Activated CD4-positive, CD25-positive, alpha-beta regulatory T cell treated with anti-CD3 and anti-CD28 coated beads, Interleukin-2, amount 50 U/mL, for 16 hours (primary cell): ENCODE measurements around the gene SNRNP200.
"Not testable (repeated sequence)": the region's sequence is repeated elsewhere in the genome, so short reads cannot be mapped to it uniquely, and the experiment has no call there.

Source experiments
- DNase-seq: peaks from one replicate; pipeline ENCODE4 v3.0.0-alpha.2; 2020; ENCODE audit warnings: low read depth, low spot score

Gene SNRNP200

GRCh38 chr2:96274355-96275056, 30.8 kb downstream of the SNRNP200 start:
- DNase-seq = no peak

GRCh38 chr2:96273763-96274162, 31.6 kb downstream of the SNRNP200 start:
- no peak for DNase-seq

- DNase-seq = no peak
Measured at GRCh38 chr2:96271995-96272394, 33.4 kb downstream of the SNRNP200 start.

- peak; percentile 13 for DNase-seq
Measured at GRCh38 chr2:96267159-96267971, 38.0 kb downstream of the SNRNP200 start.

DNA sequence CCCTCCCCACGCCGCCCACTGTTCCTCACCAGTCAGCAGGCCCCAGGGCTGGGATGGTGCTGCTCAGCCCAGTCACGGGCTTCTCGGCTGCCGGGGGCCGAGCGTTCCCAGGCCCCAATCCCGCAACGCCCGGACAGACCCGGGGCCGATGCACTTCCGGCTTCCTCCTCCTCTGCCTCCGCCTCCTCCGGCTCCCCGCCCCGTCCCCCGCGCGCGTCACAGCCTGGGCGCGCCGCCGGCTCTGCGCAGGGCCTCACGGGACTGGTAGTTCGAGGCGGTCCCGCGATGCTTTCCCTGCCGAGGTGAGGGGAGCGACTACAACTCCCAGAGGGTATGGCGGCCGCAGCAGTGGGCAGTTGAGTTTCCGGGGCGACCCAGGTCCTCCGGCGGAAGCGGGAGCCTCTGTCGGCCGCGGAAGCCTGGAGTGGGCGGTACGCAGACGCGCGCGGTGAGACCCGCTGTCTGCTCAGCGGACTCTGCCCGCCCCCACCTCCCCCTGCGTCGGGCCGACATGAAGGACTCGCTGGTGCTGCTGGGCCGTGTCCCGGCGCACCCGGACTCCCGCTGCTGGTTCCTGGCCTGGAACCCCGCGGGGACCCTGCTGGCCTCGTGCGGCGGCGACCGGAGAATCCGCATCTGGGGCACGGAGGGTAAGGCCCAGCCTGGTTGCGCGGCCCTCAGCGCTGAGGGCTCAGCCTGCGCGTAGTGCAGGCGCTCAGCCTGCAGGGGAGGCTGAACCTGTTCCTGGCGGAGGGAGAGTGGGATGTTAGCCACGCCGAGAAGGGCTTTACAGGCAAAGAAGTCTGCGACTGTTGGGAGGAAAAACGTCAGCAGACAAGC, 39.3 kb downstream of the SNRNP200 start, which contains the start of the genes CIAO1 and TMEM127:
Gene CIAO1, plus strand, starts transcription at position 386 of the 840 bp plus-strand sequence. Its CDS starts 126 bp downstream, at position 512.
Gene TMEM127, minus strand, starts transcription at position 158 of the 840 bp plus-strand sequence. CDS start 616 bp downstream, outside the sequence.
- peak; percentile 98 for DNase-seq

DNA sequence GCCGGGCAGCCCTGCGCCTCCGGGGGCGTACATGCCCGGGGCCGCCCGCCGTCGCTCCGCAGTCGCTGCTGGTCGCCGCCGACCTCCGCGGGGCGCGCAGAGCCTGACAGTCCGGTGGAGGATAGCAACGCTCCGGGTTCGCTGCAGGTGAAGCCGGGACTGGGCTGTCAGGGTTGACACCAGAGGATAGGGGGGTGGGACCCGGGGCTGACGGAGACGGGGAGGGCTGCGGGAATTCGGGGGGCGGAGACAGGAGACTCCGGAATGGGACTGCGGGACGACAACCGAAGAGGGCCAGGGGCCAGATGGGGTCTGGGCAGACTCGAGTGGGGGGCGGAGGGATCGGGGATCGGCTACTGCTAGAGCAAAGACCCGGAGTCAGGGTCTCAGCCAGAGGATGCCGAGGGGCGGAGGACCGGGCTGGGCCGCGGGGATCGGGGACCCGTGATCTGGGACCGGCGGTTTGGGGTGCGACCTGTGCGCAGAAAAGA, 40.0 kb downstream of the SNRNP200 start:
- DNase-seq = peak; percentile 16

- no peak for DNase-seq
Measured at GRCh38 chr2:96264656-96265348, 40.5 kb downstream of the SNRNP200 start.

GRCh38 chr2:96264086-96264485, 41.3 kb downstream of the SNRNP200 start:
- DNase-seq = no peak

GRCh38 chr2:96262306-96262705, 43.0 kb downstream of the SNRNP200 start:
- DNase-seq = no peak

GRCh38 chr2:96261328-96262003, 43.9 kb downstream of the SNRNP200 start:
- no peak for DNase-seq

- DNase-seq = no peak
Measured at GRCh38 chr2:96260387-96261260, 44.7 kb downstream of the SNRNP200 start.

DNA sequence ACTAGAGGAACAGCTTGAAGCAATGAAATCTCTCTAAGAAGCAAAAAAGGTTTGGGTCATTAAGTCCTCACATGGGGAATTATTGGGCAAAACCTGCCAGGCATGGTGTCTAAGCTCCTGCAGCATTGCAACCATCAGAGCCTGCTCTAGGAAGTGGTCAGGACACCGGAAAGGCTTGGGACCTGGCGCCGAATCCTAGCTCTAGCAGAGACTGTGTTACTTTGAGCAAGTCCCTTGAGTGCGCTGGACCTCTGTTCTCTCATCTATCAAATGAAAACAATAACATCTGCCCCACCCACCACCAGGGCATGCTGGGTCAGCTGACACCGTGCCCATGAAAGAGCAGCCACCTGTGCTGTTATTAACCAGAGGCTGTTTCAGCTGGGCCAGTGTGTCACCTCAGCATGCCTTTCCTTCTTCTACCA, 45.8 kb downstream of the SNRNP200 start:
- no peak for DNase-seq

DNA sequence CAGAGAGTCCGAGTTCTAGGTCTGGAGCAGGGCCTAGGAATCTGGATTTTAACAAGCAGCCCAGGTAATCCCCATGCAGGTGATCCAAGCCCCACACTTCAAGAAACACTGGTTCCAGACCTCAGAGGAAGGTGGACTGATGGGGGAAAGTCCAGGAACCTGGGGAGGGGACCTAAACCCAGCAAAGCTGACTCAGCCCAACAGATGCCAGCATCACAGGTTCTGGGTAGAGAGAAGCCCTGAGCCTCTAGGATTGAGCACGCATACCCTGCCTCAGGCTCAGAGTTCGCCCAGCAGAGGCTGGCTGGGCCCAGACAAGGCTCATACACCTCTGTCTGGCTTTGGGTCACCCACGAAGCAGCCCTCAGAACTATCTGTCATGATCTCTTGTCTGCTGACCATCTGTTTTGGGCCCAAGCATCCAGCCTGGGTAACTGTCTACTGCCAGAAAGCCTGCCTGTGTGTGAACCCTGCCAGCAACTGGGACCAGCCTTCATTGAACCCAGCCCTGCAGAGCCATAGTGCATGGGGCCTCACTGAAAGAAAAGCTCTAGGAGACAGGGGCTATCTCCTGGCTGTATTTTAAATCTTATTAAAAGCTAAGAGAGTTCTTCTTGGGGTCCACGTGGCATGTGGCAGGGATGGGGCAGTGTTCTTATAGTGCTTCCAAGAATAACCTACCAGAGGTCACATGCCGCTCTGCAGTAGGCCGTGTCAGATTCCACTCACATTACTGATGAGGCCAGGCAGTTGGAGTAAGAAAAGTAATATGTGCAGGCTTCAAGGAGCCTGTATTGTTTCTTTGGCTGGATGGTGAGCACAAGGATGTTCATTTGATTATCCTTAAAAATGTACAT, 47.0 kb downstream of the SNRNP200 start:
- DNase-seq = no peak

- not testable (repeated sequence) for DNase-seq
Measured at GRCh38 chr2:96257744-96258143, 47.6 kb downstream of the SNRNP200 start.

DNA sequence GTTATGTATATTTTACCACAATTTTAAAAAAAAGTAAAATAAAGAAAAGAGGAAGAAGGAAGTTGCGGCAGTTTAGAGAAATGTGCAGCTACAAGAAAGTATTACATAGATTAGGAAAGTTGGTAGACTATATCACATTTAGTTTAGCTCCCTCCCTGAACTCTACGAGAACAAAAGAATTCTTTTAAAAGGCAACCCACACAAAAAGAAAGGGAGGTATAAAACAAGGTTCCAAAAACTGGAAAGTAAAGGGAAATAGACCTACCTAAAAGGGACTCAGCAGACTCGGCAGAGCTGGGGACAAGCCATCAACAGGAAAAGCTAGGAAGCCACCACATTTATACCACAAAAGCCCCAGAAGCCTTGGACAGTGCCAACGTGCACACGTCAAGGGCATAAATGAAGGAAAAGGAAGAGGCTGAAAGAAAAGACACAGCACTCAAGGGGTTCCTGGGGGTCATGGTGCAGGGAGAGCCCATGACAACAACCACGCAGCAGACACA, 48.7 kb downstream of the SNRNP200 start:
- DNase-seq = no peak

DNA sequence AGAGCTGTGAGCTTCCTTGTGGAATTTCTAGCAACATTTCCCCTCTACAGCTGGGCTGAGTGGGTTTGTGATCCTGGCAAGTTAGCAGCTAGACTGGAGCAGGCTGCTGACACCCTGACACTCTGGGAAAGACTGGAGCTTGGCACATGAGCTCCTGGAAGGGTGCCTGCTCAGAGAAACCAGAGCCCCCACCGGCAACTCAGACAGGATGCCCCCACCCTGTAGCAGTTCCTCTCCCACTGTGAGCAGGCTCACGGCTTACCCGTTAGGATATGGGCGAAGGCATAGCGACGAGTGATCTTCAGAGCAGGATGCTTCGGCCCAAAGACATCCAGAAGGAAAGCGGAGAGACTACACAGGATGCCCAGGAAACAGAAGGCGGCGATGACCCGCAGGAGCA, 50.8 kb downstream of the SNRNP200 start:
- no peak for DNase-seq

DNA sequence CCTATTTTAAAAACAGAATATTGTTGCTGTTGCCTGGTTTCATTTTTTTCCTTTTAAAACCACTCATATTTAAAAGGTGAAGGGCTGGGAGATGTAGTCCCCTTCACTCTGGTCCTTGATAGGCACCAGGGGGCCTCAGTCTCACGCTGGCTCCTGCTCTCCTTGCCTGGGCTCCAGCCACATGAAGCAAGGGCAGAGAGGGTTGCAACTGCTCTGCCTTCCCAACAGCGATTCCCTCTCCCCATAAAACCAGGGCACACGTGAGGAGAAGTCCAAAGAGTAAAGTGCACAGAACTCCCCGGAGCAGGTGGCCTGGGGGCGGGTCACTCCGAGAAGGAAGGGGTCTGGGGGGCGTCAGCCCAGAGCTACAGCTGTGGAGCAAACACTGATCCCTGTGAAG, 52.3 kb downstream of the SNRNP200 start:
- no peak for DNase-seq

DNA sequence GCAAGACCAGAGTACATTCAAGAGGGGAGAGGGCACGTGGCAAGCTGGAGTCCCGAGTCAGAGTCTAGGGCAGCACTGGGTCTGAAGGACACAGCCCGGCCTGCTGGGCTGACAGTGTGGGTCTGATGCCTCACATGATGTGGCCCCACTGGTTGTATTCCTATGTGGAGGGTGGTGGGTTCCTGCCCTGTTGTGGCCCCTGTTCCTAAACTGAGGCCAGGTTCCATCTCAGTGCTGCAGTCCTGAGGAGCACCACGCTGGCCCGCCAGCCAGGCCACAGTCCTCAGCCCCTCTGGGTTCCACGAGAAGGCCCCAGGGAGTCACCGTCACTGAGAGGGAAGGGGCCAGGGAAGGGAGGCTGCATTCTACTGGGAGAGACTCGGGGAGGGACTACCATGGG, 52.8 kb downstream of the SNRNP200 start:
- DNase-seq = no peak
